HG02798 (cell line): Measurements from ENCODE around the gene PRPF6.

Source experiments
- ATAC-seq: cut with Tn5 transposase; IDR thresholded peaks from one replicate; pipeline ENCODE4 v1.9.1; 2021; ENCODE audit warnings: mild to moderate bottlenecking; ENCODE audit not compliant: unreplicated experiment, poor library complexity

Gene PRPF6

DNA sequence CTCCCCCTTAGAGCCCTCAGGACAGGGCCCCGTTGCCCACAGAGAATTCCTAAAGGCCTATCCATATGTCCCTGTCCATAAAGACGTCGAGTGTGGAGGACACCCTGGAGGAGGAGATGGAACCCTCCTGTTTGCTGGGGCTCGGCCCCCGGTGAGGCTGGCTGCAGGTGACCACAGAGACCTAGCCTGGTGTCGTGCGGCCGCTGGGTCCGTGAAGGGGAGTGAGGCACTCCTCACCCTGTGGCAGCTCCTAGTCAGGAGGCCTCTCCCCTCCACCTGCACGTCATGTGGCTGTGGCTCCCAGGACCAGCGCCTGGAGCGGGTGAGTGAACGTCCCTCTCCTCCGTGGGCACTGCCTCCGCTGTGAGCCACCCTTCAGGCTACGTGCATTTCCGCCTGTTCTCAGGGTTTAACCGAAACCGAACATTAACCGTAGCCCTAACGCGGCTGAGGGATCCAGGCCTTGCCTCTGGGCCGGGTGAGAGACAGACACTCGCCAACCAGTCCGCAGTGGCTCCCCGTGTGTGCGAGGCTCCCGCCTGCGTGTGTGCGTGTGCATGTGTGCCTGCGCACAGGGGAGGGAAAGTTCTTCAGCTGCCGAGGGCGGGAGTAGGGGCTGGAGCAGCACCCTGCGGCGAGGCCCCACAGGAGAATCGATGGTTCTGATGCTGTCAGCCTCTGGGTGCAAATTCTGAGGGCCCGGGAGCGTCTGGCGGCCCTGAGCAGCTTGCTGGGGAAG lies 76.1 kb downstream of the PRPF6 start:
- no peak for ATAC-seq

DNA sequence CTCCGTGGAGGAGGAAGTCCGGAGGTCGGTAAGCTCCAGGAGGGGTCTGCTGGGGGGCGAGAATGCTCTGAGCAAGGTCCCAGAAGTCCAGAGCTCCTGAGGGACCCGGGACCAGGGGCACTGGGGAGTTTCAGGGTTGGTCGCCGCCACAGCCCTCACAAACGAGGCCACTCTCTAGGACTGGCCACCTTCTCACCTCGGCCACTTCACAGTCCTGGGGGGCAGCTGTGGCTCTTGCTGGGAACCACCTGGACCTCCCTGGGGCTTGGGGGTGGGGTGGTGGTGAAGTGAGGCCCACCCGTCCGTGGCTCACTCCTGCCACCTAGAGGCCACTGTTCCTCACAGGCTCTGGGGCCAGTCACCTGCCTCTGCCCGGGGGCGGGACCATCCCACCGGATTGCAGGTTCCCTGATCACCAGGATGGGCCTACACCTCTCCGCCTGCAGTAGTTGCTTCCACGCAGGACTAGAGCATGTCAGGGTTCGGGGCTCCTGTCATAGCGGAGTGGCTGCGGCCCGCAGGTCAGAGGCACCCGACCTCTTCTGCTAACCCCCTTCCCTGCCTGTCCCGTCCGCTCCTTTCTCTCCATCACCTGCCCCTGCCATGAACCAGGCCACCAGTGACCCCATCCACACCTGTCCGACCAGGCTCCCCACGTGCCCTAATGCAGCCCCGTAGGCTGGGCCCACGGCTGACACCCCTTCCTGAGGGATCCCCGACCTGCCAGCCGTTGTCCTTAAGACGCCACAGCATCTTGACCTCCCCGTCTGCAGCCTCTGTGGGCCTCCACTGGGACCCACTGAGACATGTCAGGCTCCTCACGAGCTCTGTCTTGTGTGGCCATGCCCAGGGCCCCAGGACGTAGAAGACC lies 76.9 kb downstream of the PRPF6 start:
- no peak for ATAC-seq

DNA sequence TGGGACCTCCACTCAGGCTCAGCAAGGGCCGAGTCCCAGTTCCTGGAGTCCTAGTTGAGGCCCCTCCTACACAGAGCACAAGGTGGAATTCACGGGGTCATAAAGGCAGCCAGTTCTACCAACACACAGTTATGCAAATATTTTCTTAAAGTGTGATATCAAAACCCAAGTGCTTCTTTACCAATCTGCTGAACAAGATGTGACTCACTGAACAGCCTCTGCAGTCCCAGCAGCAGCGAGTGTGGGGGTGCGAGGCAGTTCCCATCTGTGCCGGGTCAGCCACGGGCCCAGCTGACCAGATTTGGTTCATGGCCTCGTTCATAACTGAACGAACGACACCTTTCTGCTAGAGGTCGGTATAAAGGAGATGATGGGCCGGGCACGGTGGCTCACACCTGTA lies 77.6 kb downstream of the PRPF6 start:
- no peak for ATAC-seq

DNA sequence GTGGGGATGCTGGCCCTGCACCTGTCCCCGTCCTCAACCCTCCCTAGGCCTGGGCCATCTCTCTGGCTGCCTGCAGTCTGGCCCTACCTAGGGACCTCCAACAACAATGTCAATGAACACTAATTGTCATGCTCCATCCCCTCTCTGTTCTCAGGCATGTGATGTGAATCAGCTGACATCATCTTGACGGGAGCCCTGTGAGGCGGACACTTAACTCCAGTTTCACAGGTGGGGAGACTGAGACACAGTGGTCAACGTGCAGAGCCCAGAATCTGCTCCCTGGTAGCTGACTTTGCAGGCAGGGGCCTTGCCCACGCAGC lies 81.3 kb downstream of the PRPF6 start:
- ATAC-seq = no peak

DNA sequence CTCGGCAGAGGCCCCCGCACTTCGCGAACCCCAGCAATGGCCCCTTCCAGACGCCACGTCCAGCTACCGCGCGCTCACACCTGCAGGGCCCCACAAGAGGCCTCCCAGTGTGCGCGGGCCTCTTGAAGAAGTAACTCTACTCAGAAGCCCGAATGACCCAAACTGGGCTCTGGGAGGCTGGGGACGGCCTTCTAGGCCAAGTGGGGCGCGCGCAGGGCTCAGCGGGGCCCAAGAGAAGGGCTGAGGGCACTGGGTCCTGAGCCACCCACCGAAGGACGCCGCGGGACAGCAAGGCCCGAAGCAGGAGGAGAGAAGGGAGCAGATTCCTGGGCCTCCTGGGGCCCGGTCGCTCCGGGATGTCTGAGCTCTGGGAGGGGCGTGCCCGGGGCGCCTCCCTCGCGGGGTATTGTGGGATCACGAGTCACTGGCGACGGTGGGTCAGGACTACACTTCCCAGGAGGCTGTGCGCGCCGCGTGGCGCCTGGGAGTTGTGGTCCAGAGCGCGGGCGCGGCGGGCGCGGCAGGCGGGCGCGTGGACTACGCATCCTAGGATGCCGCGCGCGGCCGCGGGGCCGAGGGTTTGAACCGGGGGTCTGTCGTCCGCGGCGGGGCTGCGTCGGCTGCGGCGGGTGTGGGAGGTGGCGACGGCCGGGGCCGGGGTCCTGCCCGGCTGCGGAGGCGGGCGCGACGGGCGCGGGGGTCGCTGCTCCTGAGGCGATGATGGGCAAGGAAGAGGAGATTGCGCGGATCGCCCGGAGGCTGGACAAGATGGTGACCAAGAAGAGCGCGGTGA lies 81.9 kb downstream of the PRPF6 start, which contains the start of gene TCEA2:
Gene TCEA2, plus strand, starts transcription at position 603 of the 793 bp plus-strand sequence. Its CDS starts 115 bp downstream, at position 718.
- peak; percentile 84 for ATAC-seq

DNA sequence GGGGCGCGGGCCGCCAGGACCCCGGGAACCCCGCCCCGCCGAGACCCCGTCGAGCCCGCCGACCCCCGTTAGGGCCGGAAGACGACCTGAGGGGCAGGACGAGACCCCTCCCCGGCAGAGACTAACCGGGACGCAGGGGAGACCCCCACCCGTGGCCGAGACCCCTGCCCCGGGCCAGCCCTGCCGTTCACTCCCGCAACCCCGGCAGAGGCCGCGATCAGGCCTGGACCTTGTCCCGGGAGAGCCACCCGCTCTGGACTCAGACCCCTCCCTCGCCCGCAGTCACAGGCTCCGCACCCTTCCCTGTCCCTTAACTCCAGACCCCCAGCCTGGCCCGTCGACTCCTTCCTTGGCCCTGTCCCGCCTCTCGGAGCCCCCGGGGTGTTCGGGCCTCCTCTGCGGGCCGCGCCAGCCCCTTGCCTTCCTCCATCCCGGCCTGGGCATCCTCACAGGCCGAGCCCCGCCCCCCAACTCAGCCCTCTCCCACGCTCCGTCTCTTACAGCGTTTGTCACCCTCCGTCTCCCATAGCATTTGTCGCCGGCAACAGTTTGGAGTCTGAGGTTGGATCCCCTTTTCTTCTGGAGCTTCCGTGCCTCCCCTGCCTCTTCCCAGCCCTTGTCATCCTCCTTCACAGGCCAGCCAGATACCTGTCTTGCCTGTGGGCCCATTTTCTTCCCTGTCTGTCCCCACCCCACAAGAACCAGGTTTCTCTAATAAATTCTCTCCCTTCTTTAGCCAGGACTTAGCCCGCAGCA lies 82.6 kb downstream of the PRPF6 start:
- ATAC-seq = no peak

DNA sequence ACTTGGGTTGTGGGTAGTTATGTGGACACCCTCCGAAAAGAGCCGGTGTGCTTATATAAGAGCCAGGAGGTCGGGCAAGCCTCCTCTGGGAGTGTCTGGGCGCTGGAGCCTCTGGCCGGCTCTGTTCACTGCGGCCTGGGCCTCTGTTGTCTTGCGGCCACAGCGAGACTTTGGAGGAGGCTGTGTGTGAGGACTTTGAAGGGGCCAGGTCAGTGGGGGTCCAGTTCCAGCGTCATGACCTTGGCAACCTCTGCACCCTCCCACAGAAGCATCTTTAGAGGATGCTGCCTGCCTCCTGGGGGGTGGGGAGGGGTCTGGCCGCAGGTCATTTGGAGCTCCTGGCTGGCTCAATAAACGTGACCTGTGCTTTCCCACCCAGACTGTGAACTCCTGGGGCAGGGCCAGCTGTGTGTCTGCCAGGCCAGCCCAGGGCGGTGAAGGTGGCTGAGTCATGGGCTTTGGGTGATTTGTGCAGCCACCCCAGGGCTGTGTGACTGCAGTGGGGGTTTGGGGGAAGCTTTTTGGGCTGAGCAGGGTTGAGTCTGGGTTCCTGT lies 83.3 kb downstream of the PRPF6 start:
- no peak for ATAC-seq

DNA sequence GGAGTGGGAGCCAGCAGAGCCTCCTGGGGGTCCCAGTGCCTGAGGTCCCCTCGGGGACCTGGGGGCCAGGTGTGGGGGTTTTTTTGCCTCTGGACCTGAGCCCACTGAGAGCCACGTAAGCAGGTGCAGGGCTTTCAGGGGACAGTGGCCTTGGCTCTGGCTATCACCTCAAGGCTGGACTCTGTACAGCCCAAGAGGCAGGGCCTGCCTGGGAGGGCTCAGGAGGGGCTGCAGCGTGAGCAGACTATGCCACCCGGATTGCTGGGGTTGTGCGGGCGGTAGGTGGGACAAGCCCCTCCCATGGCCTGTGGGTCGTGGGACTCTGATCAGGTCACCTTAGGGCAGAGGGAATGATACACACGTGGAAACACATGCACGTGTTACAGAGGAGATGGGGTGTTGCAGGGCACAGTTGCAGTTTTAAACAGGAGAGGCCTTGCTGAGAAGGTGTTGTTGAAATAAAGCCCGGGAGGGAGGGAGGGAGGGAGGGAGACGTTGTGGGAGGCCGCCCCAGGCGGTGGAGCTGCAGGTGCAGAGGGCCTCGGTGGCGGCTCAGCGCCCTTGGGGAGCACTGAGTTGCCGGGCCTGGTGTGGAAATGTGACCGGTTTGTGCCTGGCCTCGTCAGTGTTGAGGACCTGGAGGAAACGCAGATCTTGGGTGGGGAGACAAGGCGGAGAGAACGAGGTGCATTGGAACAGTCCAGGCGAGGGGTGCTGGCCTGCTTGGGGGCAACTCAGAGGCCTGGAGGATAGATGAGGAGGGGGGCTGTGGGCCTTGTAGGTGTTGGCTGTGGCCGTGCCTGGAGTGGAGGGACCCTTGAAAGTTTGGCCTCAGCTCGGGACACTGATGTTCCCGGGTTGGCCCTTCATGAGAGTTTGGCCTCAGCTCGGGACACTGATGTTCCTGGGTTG lies 84.4 kb downstream of the PRPF6 start:
- no peak for ATAC-seq

DNA sequence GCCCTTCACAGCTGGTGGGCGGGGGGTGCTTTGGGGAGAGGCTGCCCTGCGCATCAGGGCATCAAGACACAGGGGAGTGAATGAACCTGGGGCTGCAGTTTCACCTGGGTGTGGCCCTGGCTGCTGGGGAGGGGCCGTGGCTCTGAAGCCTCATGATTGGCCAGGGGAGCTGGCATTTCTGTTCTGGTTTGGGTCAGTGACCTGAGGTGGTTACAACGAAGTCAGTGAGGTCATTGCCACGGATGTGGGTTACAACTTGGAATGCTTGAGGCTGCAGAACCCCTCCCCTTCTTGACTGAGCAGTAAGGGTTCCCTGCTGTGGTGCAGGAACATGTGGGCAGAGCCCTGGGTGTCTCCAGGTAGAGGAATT lies 85.0 kb downstream of the PRPF6 start:
- ATAC-seq = no peak

DNA sequence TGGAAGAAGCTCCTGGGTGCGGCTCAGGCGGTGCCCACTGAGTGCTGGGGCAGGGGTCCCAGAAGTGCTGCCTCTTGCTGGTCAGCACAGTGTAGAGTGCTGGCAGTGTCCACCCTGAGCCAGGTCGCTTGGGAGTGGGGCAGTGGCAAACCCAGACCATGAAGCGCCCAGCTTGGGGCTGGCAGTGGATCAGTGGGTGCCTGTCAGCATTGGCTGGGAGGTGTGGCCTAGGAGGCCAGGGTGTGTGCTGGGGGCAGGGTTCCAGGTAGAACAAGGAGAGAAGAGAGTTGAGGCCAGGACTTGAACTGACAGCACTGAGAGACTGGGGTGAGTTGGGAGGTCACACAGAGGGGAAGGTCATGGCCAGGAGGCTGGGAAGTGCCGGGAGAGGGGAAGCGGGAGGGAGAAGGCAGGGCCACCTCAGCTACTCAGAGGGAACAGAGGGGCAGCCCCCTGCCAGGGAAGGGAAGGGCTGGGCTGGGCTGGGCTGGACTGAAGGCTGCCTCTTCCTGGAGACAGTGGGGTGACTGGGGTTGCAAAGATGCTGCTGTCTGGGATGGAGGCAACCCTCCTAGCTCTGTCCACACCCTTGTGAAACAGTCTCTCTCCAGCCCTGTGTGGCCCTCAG lies 86.2 kb downstream of the PRPF6 start:
- ATAC-seq = no peak

DNA sequence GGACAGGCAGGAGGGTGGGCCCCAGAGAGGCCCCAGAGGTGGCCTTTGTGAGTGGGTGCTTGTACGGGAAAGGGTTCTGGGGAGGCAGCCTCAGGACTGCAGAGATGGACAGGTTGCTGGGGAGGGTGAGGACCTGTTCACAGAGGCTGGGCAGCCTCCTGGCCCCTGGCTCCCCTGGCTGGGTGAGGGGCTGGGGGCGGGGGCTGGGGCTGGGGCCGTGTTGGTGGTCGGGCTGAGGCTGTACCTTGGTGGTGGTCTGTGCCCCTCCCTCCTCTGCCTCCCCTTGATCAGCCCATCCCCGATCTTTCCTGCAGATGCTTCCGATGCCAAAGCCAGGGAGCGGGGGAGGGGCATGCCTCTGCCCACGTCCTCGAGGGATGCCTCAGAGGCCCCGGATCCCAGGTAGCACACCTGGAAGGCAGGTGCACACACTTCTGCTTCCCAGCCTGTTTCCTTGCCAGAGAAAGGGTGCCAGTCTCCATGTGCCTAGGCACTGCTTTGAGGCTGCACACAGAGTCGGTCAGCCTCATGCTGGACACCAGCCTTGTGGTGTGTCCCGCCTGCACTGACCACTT lies 86.9 kb downstream of the PRPF6 start:
- no peak for ATAC-seq

DNA sequence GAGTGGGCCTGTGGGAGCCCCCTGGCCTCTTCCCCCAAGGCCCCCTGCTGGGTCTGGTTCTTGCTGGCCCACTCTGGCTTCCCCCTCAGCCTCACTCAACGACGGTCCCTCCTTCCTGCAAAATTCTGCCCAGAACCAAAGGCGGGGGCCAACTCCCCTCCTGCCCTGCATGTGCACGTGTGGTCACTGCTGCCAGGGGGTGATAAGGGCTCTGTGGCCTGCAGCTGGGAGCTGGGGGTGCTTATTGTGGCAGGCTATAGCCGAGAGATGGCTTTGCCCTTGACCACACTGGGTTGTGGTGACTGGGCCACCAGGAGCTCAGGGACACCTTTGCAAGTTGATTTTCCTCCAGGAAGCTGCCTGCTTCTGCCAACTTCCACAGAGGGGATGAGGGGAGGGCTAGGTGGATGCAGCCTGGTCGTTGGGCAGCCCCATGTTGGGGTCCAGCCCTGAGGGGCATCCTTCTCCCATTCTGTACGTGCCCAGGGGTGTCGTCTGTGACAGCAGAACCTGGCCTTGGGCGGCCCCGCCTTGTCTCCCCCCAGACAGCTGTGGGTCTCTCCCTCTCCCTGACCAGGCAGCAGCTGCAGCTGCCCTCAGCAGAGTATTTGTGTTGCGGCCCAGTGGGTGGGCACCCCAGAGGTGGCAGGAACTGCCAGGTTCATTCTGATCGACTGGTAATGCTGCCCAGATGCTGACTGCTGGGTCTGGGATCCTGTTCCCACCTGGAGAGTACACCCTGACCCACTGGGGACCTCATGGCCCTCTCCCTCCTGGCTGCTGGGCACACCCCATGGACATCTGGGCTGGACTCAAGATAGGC lies 87.7 kb downstream of the PRPF6 start:
- no peak for ATAC-seq

DNA sequence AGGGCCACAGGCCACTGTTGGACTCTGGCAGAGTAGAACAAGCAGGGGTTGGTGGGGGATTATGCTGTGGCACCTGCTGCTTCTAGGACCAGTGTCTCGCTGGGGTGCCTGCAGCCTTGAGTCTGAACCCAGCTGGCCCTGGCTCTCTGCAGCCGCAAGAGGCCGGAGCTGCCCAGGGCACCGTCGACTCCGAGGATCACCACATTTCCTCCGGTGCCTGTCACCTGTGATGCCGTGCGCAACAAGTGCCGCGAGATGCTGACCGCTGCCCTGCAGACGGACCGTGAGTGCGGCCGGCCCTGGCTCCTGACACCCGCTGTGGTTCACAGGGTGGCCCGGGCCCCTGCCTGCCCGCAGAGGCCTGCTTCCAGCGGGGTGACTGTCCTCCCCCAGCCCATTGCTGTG lies 88.3 kb downstream of the PRPF6 start:
- ATAC-seq = no peak

DNA sequence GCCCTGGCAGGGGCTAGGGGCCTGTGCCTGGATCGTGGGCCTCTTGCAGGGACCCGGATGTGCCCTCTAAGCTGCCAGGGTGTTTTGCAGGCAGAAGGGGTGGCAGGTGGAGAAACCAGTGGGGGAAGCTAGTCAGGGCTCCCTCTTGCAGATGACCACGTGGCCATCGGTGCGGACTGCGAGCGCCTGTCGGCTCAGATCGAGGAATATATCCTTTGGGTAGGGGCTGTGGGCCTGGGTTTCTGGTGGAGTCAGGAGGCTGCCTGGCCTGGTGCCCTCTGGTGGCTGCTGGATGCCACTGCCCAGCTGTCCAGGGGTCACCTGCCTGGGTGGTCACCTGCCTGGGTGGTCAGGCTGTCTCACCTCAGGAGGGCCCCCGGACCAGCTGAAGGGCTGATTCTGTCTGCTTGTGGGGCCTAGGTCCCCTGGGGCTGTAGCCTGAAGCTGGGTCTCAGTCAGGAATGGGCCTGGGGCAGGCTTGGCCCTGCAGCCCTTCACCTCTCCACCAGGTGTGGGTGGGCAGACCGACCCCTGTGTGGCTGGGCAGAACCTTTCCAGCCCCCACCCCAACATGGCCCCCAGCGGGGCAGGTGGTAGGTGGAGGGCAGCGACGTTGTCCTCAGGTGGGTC lies 88.8 kb downstream of the PRPF6 start:
- no peak for ATAC-seq

DNA sequence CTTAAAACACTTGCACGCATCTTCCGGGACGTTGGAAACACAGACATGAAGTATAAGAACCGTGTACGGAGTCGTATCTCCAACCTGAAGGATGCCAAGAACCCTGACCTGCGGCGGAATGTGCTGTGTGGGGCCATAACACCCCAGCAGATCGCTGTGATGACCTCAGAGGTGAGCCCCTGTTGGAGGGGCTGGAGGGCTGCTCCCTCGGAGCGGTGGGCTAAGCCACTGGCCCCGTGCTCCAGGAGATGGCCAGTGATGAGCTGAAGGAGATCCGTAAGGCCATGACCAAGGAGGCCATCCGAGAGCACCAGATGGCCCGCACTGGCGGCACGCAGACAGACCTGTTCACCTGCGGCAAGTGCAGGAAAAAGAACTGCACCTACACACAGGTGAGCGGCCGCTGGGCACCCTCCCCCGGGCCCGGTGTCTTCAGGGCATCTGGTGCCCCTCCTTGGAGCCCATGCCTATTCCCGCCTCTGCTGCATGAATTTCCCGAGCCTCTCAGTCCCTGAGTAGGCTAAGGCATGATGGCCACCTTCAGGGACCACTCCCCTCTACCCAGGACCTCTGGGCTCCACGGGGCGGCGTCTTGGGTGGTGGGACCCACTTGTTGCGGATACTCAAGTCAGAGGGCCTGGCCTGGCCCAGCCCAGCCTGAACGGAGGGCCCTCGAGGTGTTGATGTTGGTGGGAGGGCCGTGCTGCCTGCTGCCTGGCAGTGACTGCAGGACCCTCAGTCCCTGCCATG lies 89.5 kb downstream of the PRPF6 start:
- ATAC-seq = no peak
